CD4-positive, alpha-beta T cell treated with Interleukin-10 for 1 hour (primary cell): ENCODE measurements around the gene GPR42.
"Not testable (repeated sequence)": the region's sequence is repeated elsewhere in the genome, so short reads cannot be mapped to it uniquely, and the experiment has no call there.

Experiments
- DNase-seq: peaks from one replicate; pipeline ENCODE4 v3.0.0-alpha.2; 2020

GPR42 gene

GRCh38 chr19:35363711-35364425 is 7.0 kb upstream of the GPR42 start:
- DNase-seq = no peak

GRCh38 chr19:35365303-35365702 is 5.6 kb upstream of the GPR42 start:
- no peak for DNase-seq

GRCh38 chr19:35368378-35368777 is 2.5 kb upstream of the GPR42 start:
- DNase-seq = no peak

GRCh38 chr19:35369522-35369921 is 1.3 kb upstream of the GPR42 start:
- DNase-seq = no peak

GRCh38 chr19:35373492-35373891 is 2.6 kb downstream of the GPR42 start:
- no peak for DNase-seq

- DNase-seq = not testable (repeated sequence)
Measured at GRCh38 chr19:35374031-35374430, 3.2 kb downstream of the GPR42 start.

GRCh38 chr19:35375505-35376307 is 4.8 kb downstream of the GPR42 start:
- DNase-seq = no peak

GRCh38 chr19:35377656-35378055 is 6.8 kb downstream of the GPR42 start:
- no peak for DNase-seq

GRCh38 chr19:35378356-35378755 is 7.5 kb downstream of the GPR42 start:
- DNase-seq = no peak

GRCh38 chr19:35379545-35379944 is 8.7 kb downstream of the GPR42 start:
- not testable (repeated sequence) for DNase-seq

GRCh38 chr19:35379992-35380391 is 9.1 kb downstream of the GPR42 start:
- DNase-seq = no peak

- no peak for DNase-seq
Measured at GRCh38 chr19:35380450-35381124, 9.7 kb downstream of the GPR42 start.

- no peak for DNase-seq
Measured at GRCh38 chr19:35381318-35381717, 10.4 kb downstream of the GPR42 start.

GRCh38 chr19:35381926-35382325 is 11.1 kb downstream of the GPR42 start:
- DNase-seq = no peak

GRCh38 chr19:35383536-35383935 is 12.7 kb downstream of the GPR42 start:
- no peak for DNase-seq

GRCh38 chr19:35388277-35389054 is 17.6 kb downstream of the GPR42 start:
- DNase-seq = no peak

- DNase-seq = no peak
Measured at GRCh38 chr19:35389192-35389861, 18.5 kb downstream of the GPR42 start.

GRCh38 chr19:35392742-35393715 is 22.2 kb downstream of the GPR42 start:
- no peak for DNase-seq

- no peak for DNase-seq
Measured at GRCh38 chr19:35395382-35396199, 24.7 kb downstream of the GPR42 start.

- no peak for DNase-seq
Measured at GRCh38 chr19:35396240-35396885, 25.5 kb downstream of the GPR42 start.
